Measurements from ENCODE around the gene ALKBH4.
"Not testable (repeated sequence)": the region's sequence is repeated elsewhere in the genome, so short reads cannot be mapped to it uniquely, and the experiment has no call there.

Gene ALKBH4

GRCh38 chr7:102409340-102409739, 55.3 kb downstream of the ALKBH4 start:
- no peak for FAIRE-seq
- TF ChIP-seq, protein P1, sequence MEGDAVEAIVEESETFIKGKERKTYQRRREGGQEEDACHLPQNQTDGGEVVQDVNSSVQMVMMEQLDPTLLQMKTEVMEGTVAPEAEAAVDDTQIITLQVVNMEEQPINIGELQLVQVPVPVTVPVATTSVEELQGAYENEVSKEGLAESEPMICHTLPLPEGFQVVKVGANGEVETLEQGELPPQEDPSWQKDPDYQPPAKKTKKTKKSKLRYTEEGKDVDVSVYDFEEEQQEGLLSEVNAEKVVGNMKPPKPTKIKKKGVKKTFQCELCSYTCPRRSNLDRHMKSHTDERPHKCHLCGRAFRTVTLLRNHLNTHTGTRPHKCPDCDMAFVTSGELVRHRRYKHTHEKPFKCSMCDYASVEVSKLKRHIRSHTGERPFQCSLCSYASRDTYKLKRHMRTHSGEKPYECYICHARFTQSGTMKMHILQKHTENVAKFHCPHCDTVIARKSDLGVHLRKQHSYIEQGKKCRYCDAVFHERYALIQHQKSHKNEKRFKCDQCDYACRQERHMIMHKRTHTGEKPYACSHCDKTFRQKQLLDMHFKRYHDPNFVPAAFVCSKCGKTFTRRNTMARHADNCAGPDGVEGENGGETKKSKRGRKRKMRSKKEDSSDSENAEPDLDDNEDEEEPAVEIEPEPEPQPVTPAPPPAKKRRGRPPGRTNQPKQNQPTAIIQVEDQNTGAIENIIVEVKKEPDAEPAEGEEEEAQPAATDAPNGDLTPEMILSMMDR (IDR thresholded peaks at IDR 0.05; ENCODE audit: insufficient read depth, missing control alignments): no peak
- DNase-seq (ENCODE audit: insufficient read length, low spot score): no peak

GRCh38 chr7:102408530-102408929, 56.1 kb downstream of the ALKBH4 start:
- not testable (repeated sequence) for FAIRE-seq; DNase-seq (ENCODE audit: insufficient read length, low spot score)

- DNase-seq (ENCODE audit: insufficient read length, low spot score) (no peak), FAIRE-seq (no peak)
- TF ChIP-seq, protein P1 (IDR thresholded peaks at IDR 0.05; ENCODE audit: insufficient read depth, missing control alignments): no peak
These were observed 56.8 kb downstream of the ALKBH4 start for GRCh38 chr7:102407910-102408309.
